Heart left ventricle (tissue), 13 donors: ENCODE results near the gene SPDYE16.
"Not testable (repeated sequence)": the region's sequence is repeated elsewhere in the genome, so short reads cannot be mapped to it uniquely, and the experiment has no call there.

Experiments
- CTCF ChIP-seq, 12 donors: fragments of 200-600 bp; sonication (generic) in 4 of 12; IDR thresholded peaks; one replicate each; pipeline versions ENCODE4 v1.5.0 to v1.8.0; 2018 to 2022; ENCODE audit warnings: antibody characterized with exemption in 12 of 12, mild to moderate bottlenecking in 5 of 12
- POLR2A ChIP-seq, 2 donors: fragments of 450-650 bp; IDR thresholded peaks; one replicate each; pipeline ENCODE4 v1.6.1; 2017; ENCODE audit warnings: antibody characterized with exemption in 2 of 2, mild to moderate bottlenecking in 2 of 2, moderate library complexity in 2 of 2
- donor health status: ischemic (EF 13 %, LVEDD 7.1; RV severe dilation, severe dysfunction).
- donor health status: DM: no; HTN: yes; CAD: no.
- donor health status: DM: no; HTN: no; CAD: no.
- donor health status: ischemic (EF 25% LVEDD 6.9; RV normal size, moderate dysfunction).
- donor health status: ischemic (EF 25% LVEDD 5.7; RV mildly dilated, moderate dysfunction).
- donor health status: ischemic (EF 35%, LVEDD 5.7; RV mildly dilated, moderate dysfunction).
- donor health status: nonischemic (EF 11% LVEDD 7.7; RV severe dilation, severe dysfunction).
- donor health status: DM: yes; HTN: yes; CAD: no.
- donor health status: PGD.
- donor health status: ischemic (EF 29% LVEDD 5.4; RV normal size, mild dysfunction).
- donor health status: nonischemic (EF 23%, LVEDD 6.1; RV moderate dilation, normal function).

GRCh38 chr7:76502224-76502623, 40.9 kb downstream of the SPDYE16 start:
- not testable (repeated sequence) for TF ChIP-seq CTCF, POLR2A (IDR thresholded peaks at IDR 0.05)
